ENCODE results near the gene ZNF641.
"Not testable (repeated sequence)": the region's sequence is repeated elsewhere in the genome, so short reads cannot be mapped to it uniquely, and the experiment has no call there.

ZNF641 gene

GRCh38 chr12:48333680-48334079 lies 17.0 kb downstream of the ZNF641 start:
- not testable (repeated sequence) for DNase-seq

DNA sequence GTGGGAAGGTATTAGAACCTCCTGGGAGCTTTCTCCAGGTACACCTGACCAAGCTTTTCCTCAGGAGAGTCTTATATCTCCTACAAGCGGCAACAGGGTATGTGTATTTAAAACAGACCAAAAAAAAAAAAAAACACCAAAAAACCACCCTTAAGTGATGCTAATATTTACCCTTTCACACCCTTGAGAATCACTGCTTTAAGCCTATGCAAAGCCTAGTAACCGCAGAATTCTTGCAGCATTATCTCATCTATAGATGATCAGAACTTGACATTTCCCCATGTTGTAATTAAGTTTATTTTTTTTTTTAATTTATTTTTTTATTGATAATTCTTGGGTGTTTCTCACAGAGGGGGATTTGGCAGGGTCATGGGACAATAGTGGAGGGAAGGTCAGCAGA lies 19.3 kb downstream of the ZNF641 start:
- no peak for DNase-seq

- no peak for DNase-seq
Measured at GRCh38 chr12:48329199-48329939, 21.4 kb downstream of the ZNF641 start.

DNA sequence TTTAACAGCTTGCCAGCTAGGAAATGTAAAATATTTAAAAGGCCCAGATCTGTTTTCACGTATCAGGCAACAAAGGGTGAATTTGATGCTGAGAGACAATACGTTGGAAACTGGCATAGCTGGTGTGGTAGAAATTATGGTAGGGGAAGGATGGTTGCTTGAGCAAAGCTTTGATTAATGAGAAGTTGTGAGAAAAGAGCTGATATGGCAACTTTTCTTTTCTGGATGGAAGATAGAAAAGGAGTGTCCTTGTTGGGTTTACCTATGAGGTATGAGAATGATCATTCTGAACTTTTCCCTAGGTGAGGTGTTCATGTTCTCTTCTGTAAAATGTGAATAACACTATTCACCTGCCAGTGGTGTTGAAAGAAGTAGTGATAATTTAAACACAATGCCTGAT lies 34.2 kb downstream of the ZNF641 start:
- DNase-seq = no peak

DNA sequence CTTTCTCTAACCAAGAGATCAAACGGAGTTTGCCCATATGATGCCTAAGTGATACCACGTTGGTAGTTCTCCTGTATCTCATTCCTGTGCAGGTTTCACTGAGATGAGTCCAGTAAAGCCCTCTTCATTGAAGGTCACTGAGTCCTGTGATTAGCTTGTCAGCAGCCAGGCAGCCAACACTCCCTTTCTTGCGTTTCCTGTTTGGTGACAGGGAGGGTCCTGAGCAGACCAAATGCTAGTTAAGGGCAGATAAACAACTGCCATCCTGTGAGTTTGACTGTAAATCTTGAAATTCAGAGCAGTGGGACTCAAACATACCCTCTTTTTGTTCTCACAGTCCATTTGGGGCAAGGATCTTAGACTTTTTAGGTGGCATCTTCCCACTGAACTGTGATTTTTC lies 39.4 kb downstream of the ZNF641 start:
- no peak for DNase-seq

GRCh38 chr12:48307269-48307668 lies 43.5 kb downstream of the ZNF641 start:
- DNase-seq = no peak

GRCh38 chr12:48305190-48305589 lies 45.5 kb downstream of the ZNF641 start:
- DNase-seq = no peak

- no peak for DNase-seq
Measured at GRCh38 chr12:48302161-48302911, 48.4 kb downstream of the ZNF641 start.

DNA sequence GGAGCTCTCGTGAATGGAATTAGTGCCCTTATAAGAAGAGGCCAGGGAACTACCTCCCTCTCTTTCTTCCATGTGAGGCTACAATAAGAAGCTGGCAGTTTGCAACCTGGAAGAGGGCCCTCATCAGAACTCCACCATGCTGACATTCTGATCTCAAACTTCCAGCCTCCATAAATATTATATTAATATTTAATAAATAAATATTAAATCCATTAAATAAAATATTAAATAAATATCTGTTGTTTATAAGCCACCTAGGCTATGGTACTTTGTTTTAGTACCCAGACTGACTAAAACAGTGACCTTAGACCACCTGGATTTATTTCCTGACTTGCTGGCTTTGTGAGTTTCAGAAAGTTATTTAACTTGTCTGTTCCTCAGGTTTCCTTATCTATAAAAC lies 49.9 kb downstream of the ZNF641 start:
- DNase-seq = no peak

GRCh38 chr12:48296586-48297282 lies 54.0 kb downstream of the ZNF641 start:
- DNase-seq = peak; percentile 39 to 42

- DNase-seq = no peak
Measured at GRCh38 chr12:48292040-48292439, 58.7 kb downstream of the ZNF641 start.

- no peak for DNase-seq
Measured at GRCh38 chr12:48291511-48291910, 59.2 kb downstream of the ZNF641 start.

- no peak for DNase-seq
Measured at GRCh38 chr12:48288387-48289268, 62.1 kb downstream of the ZNF641 start.

Data from CD4-positive, alpha-beta T cell treated with Interleukin-1 beta for 1 hour (primary cell).